Ishikawa (cell line): Measurements from ENCODE around the gene ESR1.

Source experiments
- EP300 ChIP-seq: IDR thresholded peaks from 2 replicates; pipeline ENCODE4 v1.6.1; 2012; ENCODE audit warnings: borderline replicate concordance
- NFIC ChIP-seq: IDR thresholded peaks from 2 replicates; pipeline ENCODE4 v1.6.1; 2012
- RAD21 ChIP-seq: IDR thresholded peaks from 2 replicates; pipeline ENCODE4 v1.6.1; 2012; ENCODE audit warnings: low read depth
- TAF1 ChIP-seq: IDR thresholded peaks from 2 replicates; pipeline ENCODE4 v1.6.1; 2012; ENCODE audit warnings: low read depth, mild to moderate bottlenecking
- YY1 ChIP-seq: IDR thresholded peaks from 2 replicates; pipeline ENCODE4 v1.6.1; 2012; ENCODE audit warnings: low read depth
- TF ChIP-seq, protein P1 (sequence below): IDR thresholded peaks from 2 replicates; pipeline ENCODE4 v1.6.1; 2012; ENCODE audit warnings: low read depth, mild to moderate bottlenecking

DNA sequence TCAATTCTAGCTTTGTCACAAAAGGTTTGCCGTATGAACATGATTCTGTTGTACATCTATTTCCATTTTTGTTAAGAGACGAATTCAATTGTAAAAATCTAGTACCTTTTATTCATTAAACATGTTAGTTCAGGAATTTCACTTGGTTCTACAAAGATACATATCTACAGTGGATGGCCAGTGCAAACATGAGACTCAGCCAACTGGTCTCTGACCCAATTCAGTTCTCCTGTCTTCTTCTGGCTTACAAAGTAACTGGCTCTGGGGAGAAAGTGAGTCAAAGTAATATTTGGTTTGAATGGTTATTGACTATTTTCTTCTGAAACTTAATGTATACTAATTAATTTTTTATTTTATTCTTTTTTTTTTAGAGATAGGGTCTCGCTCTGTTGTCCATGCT lies 70.0 kb downstream of the ESR1 start:
- TF ChIP-seq, protein P1, sequence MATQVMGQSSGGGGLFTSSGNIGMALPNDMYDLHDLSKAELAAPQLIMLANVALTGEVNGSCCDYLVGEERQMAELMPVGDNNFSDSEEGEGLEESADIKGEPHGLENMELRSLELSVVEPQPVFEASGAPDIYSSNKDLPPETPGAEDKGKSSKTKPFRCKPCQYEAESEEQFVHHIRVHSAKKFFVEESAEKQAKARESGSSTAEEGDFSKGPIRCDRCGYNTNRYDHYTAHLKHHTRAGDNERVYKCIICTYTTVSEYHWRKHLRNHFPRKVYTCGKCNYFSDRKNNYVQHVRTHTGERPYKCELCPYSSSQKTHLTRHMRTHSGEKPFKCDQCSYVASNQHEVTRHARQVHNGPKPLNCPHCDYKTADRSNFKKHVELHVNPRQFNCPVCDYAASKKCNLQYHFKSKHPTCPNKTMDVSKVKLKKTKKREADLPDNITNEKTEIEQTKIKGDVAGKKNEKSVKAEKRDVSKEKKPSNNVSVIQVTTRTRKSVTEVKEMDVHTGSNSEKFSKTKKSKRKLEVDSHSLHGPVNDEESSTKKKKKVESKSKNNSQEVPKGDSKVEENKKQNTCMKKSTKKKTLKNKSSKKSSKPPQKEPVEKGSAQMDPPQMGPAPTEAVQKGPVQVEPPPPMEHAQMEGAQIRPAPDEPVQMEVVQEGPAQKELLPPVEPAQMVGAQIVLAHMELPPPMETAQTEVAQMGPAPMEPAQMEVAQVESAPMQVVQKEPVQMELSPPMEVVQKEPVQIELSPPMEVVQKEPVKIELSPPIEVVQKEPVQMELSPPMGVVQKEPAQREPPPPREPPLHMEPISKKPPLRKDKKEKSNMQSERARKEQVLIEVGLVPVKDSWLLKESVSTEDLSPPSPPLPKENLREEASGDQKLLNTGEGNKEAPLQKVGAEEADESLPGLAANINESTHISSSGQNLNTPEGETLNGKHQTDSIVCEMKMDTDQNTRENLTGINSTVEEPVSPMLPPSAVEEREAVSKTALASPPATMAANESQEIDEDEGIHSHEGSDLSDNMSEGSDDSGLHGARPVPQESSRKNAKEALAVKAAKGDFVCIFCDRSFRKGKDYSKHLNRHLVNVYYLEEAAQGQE: no peak
- no peak for TF ChIP-seq YY1
- no peak for TF ChIP-seq EP300
- no peak for TF ChIP-seq NFIC
- no peak for TF ChIP-seq RAD21
- no peak for TF ChIP-seq TAF1
